ENCODE results near the gene ADAMTS9.
A peak's percentile ranks its signal among the peaks of the same experiment; 100 is the strongest.

ADAMTS9 gene

GRCh38 chr3:64530434-64531049, 157.3 kb downstream of the ADAMTS9 start:
- DNase-seq, result no peak

DNA sequence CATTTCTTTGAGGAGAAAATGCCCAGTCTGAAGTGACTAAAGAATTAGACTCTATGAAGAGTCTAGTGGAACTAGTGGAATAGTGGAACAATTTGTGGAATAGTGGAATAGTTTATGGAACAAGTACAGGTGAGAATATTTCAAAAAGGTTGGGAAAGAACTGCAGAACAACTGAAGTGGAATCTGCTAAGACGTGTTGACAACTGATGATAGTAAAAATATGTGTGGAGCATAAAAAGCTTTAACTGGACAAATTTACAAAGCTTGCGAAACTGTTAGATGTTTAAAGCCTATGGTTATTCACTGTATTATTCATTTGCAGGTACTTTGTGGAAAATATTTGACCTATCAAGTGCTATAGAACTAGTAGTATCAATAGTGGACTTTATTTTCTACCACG, 164.5 kb downstream of the ADAMTS9 start:
- DNase-seq, result no peak

GRCh38 chr3:64520334-64520733, 167.5 kb downstream of the ADAMTS9 start:
- no peak for DNase-seq

- DNase-seq, result no peak
These were observed 168.8 kb downstream of the ADAMTS9 start for GRCh38 chr3:64518950-64519349.

GRCh38 chr3:64518496-64518895, 169.3 kb downstream of the ADAMTS9 start:
- no peak for DNase-seq

DNA sequence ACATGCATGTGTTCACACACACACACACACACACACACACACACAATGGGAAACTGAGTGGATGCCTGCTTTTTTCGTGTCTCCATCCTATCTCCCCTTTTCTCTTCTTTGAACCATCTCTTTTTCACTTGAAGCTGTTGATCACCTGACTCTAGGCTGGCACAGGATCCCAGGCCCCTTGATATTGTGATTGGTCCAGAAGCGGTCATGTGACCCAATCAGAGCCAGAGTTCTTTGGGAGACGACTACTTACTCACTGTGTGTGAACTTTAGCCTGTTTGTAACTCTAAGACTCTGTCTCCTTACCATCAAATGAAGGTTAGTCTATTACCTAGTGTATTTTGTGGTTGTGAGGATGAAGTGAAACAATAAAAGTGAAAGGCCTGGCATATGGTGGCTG, 172.9 kb downstream of the ADAMTS9 start:
- no peak for DNase-seq

DNA sequence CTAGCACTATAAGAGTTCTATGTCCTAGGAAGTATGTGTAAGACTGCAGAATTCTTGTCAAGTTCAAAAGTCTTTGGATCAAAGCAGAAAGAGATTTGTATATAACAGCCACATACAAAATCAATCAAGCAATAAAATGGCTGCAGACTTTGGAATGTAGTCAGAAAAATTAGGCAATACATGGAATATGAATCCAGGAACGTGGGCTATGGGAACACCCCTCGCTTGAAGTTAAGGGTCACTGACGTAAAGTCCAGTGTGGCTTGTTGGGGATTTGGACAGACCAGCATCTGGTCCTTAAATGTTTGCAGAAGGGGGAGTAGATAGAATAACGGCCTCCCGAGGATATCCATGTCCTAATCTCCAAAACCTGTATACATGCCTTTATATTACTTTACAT, 178.6 kb downstream of the ADAMTS9 start:
- no peak for DNase-seq

- no peak for DNase-seq
These were observed 179.7 kb downstream of the ADAMTS9 start for GRCh38 chr3:64508140-64508539.

DNA sequence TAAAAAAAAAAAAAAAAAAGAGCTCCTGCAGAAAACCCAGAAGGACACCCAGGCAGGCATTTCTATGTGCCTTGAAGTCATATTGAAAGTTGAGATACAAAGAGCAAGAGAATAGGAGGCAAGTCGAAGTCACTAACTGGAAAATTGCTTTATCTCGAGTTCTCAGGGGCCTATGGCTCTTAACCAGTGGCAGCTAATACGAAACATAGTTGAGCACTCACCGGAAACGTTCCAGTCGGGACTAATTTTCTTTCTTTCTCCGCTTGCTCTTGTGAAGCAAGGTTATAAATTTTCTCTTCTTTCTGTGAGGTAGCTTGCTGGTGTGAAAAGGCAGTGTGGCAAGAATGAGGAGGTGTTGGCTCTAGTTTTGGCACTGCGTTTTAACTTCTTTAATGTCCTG, 181.5 kb downstream of the ADAMTS9 start:
- no peak for DNase-seq

GRCh38 chr3:64505419-64505818, 182.4 kb downstream of the ADAMTS9 start:
- DNase-seq, result no peak

GRCh38 chr3:64502284-64502683, 185.5 kb downstream of the ADAMTS9 start:
- DNase-seq, result no peak

- DNase-seq, result peak; percentile 17
These were observed 186.4 kb downstream of the ADAMTS9 start for GRCh38 chr3:64501298-64501906.

DNA sequence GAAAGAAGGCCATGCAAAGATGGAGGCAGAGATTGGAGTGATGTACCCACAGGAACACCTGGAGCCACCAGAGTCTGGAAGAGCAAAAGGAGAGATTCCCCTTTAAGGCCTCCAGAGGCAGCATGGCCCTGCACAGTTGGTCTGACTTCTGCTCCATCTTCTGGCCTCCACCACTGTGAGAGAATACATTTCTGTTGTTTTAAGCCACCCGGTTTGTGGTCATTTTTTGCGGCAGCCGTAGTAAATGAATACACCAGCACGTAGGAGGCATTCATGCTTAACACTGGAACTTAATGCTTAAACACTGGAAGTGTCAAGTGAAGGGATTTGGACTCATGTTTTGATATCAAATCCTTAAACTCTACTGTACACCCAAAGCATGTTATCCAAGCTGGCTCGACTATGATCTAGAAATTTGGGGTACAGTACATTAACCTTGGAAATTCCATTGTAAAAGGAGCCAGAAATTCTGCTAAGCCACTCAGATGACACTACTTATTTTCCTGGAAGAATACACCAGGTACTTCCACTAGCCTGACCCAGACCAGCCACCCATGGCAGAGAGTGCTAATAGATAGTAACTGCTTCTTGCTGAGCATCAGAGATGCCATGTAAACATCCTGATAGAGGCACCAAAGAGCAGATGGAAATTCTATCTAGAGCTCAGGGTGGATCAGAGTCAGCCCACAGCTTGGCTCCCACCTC, 190.9 kb downstream of the ADAMTS9 start:
- DNase-seq, result no peak

- DNase-seq, result no peak
These were observed 191.9 kb downstream of the ADAMTS9 start for GRCh38 chr3:64495781-64496334.

DNA sequence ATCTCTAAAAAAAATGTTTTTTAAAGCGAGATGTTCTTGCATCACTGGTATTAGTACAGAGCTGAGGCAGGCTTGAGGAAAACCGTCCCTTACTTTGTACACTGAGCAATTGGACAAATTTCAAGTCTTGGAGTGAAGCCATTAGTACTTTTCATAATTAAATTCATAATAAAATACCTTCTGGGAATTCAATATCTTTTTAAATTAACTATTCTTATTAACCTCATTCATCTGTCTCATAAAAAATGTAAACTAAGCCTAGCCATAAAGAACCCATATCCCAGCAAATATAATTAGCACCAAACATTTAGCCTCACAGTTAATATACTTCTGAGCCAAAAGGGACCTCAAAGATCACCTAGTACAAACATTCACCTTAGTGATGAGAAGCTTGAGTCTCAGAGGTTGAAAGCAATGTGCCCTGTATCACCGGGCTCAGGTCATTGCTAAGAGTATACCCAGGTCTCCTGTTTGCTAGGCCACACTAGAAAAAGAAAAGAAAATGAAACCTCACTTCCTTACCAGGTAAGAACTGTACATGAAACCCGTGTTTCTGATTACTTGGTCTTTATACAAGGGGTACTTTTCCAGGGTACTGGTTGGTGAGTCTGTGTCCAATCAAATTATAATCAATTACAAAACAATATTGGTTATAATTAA, 192.5 kb downstream of the ADAMTS9 start:
- DNase-seq, result no peak

GRCh38 chr3:64494526-64494925, 193.3 kb downstream of the ADAMTS9 start:
- DNase-seq, result no peak

DNA sequence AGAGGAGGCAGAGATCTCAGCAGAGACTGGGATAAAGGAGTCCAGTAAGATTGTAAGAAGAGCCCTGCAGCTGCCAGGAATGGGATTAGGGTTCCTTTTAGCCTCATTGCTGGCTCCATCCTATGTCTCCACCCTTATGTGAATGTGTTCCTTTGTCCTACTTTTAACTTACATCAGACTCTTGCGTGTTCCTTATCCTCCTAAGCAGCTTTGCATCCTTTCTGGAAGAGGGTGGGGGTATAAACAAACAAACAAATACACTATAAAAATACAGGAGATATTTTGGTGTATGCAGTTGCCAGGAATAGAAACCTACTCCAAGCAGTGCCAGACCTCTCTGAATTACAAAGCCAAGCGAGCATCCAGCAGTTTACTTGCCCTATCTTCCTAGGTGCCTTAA, 194.7 kb downstream of the ADAMTS9 start:
- DNase-seq, result no peak

GRCh38 chr3:64491843-64492242, 196.0 kb downstream of the ADAMTS9 start:
- DNase-seq, result no peak

- no peak for DNase-seq
These were observed 197.5 kb downstream of the ADAMTS9 start for GRCh38 chr3:64490180-64490724.

- peak; percentile 45 for DNase-seq
These were observed 198.3 kb downstream of the ADAMTS9 start for GRCh38 chr3:64489361-64490044.

DNA sequence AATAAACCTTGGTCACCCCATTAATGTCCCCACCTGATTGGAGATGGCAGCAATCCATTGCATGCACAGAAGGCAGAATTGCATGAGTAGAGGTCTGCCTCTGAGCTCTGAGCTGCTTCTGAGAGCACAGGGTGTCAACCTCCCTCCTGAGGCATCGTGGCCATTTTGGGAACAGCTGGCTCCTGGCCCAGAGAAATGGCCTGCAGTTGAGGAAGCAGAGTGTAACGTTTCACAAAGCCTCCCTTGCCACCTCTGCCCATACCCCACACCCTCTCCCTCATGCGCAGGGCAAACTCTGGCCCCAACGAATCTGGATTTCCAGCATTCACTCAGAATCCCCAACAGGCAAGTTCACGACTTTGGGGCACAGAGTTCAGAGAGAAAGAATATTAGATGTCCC, 198.9 kb downstream of the ADAMTS9 start:
- no peak for DNase-seq

- DNase-seq, result peak; percentile 25
These were observed 203.4 kb downstream of the ADAMTS9 start for GRCh38 chr3:64484289-64484992.
